MM.1S (cell line): ENCODE data around the gene GPR107.

Experiments used
- EZH2 ChIP-seq: fragments of 300-600 bp; sonication (generic); optimal IDR thresholded peaks from 2 replicates; pipeline ENCODE3; 2017; ENCODE audit warnings: low read depth, mild to moderate bottlenecking, antibody characterized with exemption, low read length, mixed read lengths
- EZH2phosphoT487 ChIP-seq: fragments of 300-600 bp; sonication (generic); IDR thresholded peaks from 2 replicates; pipeline ENCODE4 v1.6.1; 2018; ENCODE audit warnings: antibody characterized with exemption, low read length
- TF ChIP-seq, protein P1 (sequence below): fragments of 300-600 bp; sonication (generic); IDR thresholded peaks from 2 replicates; pipeline ENCODE4 v1.5.1; 2016; ENCODE audit warnings: antibody characterized with exemption, low read length, mixed read lengths

DNA sequence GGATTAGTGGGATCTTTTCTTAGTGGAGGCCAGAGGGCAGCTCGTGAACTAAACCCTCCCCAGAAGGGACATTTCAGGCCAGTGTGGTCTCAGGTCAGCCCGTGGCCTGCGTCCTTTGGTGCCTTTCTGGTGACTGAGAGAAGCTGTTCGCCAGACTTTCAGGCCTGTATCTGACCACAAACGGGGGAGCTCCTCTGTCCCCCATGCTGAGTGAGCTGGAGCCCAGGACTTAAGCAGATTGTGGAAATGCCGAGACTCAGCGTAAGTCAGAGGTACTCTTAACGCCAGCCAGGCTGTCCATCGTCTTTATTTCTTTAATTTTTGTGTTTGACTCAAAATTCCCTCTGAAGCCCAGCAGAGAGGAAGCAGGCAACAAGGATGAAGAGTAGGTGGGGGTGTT, 63.7 kb downstream of the GPR107 start:
- TF ChIP-seq, protein P1, sequence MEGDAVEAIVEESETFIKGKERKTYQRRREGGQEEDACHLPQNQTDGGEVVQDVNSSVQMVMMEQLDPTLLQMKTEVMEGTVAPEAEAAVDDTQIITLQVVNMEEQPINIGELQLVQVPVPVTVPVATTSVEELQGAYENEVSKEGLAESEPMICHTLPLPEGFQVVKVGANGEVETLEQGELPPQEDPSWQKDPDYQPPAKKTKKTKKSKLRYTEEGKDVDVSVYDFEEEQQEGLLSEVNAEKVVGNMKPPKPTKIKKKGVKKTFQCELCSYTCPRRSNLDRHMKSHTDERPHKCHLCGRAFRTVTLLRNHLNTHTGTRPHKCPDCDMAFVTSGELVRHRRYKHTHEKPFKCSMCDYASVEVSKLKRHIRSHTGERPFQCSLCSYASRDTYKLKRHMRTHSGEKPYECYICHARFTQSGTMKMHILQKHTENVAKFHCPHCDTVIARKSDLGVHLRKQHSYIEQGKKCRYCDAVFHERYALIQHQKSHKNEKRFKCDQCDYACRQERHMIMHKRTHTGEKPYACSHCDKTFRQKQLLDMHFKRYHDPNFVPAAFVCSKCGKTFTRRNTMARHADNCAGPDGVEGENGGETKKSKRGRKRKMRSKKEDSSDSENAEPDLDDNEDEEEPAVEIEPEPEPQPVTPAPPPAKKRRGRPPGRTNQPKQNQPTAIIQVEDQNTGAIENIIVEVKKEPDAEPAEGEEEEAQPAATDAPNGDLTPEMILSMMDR = no peak
- TF ChIP-seq EZH2 (no peak), EZH2phosphoT487 (no peak)
